Spleen (tissue), 7 donors: ENCODE measurements around the gene DLG2.
"Not testable (repeated sequence)": the region's sequence is repeated elsewhere in the genome, so short reads cannot be mapped to it uniquely, and the experiment has no call there.

Experiments used
- POLR2AphosphoS5 ChIP-seq, 3 donors: sonication (generic); formaldehyde crosslinking; IDR thresholded peaks; one replicate each; pipeline ENCODE4 v1.5.1; 2017; ENCODE audit warnings: antibody characterized with exemption in 3 of 3
- TF ChIP-seq, protein P1 (sequence below), 11 experiments: fragments of 200-600 bp in 7 of 11; fragments of 450-650 bp in 4 of 11; sonication (generic) in 4 of 11; IDR thresholded peaks in 8 of 11; conservative IDR thresholded peaks in 3 of 11; 1 replicate in 7 of 11; 2 replicates in 4 of 11; pipeline versions ENCODE4 v1.4.0 to v1.8.0; 2016 to 2021; ENCODE audit warnings: antibody characterized with exemption in 11 of 11, inconsistent platforms in 4 of 11, mild to moderate bottlenecking in 1 of 11
- donor health status: DM: no; HTN: no; CAD: no; lungs with moderate emphysema.
- donor health status: DM: no; HTN: no; CAD: no.
- donor health status: DM: no; HTN: no; CAD: no.

DNA sequence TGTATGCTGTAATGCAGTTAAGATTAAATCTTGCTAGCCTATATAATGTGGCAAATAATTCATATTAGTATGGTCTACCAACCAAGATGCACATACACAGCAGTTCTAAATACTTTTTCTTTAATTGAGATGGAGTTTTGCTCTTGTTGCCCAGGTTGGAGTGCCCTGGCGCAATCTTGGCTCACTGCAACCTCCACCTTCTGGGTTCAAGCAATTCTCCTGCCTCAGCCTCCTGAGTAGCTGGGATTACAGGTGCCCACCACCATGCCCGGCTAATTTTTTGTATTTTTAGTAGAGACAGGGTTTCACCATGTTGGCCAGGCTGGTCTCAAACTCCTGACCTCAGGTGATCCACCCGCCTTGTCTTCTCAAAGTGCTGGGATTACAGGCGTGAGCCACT is 27.2 kb upstream of the DLG2 start:
- TF ChIP-seq, protein P1, sequence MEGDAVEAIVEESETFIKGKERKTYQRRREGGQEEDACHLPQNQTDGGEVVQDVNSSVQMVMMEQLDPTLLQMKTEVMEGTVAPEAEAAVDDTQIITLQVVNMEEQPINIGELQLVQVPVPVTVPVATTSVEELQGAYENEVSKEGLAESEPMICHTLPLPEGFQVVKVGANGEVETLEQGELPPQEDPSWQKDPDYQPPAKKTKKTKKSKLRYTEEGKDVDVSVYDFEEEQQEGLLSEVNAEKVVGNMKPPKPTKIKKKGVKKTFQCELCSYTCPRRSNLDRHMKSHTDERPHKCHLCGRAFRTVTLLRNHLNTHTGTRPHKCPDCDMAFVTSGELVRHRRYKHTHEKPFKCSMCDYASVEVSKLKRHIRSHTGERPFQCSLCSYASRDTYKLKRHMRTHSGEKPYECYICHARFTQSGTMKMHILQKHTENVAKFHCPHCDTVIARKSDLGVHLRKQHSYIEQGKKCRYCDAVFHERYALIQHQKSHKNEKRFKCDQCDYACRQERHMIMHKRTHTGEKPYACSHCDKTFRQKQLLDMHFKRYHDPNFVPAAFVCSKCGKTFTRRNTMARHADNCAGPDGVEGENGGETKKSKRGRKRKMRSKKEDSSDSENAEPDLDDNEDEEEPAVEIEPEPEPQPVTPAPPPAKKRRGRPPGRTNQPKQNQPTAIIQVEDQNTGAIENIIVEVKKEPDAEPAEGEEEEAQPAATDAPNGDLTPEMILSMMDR (IDR thresholded peaks at IDR 0.05 in 8 of 11, conservative IDR thresholded peaks at IDR 0.05 in 3 of 11), result not testable (repeated sequence)
- TF ChIP-seq POLR2AphosphoS5 (IDR thresholded peaks at IDR 0.05), result peak in 2 of 3 donors; percentile 14 to 18
